Measurements from ENCODE around the gene RAE1. TPM values are rescaled to one million over a fixed set of nuclear protein-coding genes. Genes with fewer than 3 reads are reported as not detected.

The RAE1 gene
- total RNA-seq, 3 donors from 2014 or later, result 13.8 to 26.9 (median 17.4) TPM

DNA sequence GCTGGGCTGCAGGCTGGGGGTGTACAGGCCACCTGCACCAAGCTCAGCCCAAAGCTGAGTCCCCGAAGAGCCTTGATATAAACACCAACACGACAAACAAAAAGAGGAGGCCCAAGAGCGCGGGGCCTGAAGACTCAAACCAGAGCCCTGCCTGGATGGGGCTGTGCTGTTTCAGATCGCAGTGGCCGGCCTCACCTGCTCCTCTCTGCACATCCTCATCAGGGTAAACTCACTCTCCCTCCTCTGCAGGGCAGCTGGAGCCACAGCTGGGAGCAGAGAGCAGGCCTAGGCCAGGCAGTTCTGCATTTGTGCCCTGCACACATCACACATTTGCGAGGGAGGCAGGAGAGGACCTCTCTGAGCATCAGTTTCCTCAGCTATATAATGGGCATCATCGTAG, 36.4 kb downstream of the RAE1 start:
- Histone ChIP-seq H3K4me1 (peaks cover 0 to 9% of the 10 kb centered on the region in 2 donors), H3K27ac (no peak overlapping the region), H3K9me3 (no peaks in the 10 kb centered on the region), H3K36me3 (no peaks in the 10 kb centered on the region), H3K27me3 (no peaks in the 10 kb centered on the region), H3K4me3 (no peak overlapping the region)
- intact Hi-C loops (cut with DNase I; ENCODE audit: low total_unique reads), result no loop called here
- no peak for DNase-seq (ENCODE audit: low spot score in 2 of 2)
- TF ChIP-seq, protein P1, sequence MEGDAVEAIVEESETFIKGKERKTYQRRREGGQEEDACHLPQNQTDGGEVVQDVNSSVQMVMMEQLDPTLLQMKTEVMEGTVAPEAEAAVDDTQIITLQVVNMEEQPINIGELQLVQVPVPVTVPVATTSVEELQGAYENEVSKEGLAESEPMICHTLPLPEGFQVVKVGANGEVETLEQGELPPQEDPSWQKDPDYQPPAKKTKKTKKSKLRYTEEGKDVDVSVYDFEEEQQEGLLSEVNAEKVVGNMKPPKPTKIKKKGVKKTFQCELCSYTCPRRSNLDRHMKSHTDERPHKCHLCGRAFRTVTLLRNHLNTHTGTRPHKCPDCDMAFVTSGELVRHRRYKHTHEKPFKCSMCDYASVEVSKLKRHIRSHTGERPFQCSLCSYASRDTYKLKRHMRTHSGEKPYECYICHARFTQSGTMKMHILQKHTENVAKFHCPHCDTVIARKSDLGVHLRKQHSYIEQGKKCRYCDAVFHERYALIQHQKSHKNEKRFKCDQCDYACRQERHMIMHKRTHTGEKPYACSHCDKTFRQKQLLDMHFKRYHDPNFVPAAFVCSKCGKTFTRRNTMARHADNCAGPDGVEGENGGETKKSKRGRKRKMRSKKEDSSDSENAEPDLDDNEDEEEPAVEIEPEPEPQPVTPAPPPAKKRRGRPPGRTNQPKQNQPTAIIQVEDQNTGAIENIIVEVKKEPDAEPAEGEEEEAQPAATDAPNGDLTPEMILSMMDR (IDR thresholded peaks at IDR 0.05), result no peak
- TF ChIP-seq POLR2AphosphoS5 (IDR thresholded peaks at IDR 0.05) (no peak), POLR2A (IDR thresholded peaks at IDR 0.05) (no peak)

DNA sequence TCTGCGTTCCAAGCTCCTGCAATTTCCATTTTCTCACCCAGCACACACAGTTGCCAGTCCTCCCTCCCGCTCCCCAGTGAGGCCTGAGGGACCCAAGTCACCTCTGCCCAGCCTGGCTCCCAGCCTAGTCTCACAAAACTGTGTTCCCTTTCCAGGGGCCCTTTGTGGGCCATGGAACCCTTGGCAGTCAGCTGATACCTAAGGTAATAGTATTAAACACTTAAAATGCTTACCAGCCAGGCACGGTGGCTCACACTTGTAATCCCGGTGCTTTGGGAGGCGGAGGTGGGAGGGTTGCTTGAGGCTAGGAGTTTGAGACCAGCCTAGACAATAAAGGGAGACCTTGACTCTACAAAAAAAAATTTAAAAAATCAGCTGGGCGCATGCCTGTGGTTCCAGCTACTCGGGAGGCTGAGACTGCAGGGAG, 36.9 kb downstream of the RAE1 start:
- Histone ChIP-seq H3K9me3 (no peaks in the 10 kb centered on the region), H3K36me3 (no peaks in the 10 kb centered on the region), H3K4me3 (no peak overlapping the region), H3K27me3 (no peaks in the 10 kb centered on the region), H3K4me1 (peaks cover 0 to 9% of the 10 kb centered on the region in 2 donors), H3K27ac (no peak overlapping the region)
- no peak for DNase-seq (ENCODE audit: low spot score in 2 of 2)
- TF ChIP-seq, protein P1 (IDR thresholded peaks at IDR 0.05), result no peak
- TF ChIP-seq POLR2A (IDR thresholded peaks at IDR 0.05), result no peak
- TF ChIP-seq POLR2AphosphoS5 (IDR thresholded peaks at IDR 0.05), result no peak
- intact Hi-C loops (cut with DNase I; ENCODE audit: low total_unique reads), result no loop called here

DNA sequence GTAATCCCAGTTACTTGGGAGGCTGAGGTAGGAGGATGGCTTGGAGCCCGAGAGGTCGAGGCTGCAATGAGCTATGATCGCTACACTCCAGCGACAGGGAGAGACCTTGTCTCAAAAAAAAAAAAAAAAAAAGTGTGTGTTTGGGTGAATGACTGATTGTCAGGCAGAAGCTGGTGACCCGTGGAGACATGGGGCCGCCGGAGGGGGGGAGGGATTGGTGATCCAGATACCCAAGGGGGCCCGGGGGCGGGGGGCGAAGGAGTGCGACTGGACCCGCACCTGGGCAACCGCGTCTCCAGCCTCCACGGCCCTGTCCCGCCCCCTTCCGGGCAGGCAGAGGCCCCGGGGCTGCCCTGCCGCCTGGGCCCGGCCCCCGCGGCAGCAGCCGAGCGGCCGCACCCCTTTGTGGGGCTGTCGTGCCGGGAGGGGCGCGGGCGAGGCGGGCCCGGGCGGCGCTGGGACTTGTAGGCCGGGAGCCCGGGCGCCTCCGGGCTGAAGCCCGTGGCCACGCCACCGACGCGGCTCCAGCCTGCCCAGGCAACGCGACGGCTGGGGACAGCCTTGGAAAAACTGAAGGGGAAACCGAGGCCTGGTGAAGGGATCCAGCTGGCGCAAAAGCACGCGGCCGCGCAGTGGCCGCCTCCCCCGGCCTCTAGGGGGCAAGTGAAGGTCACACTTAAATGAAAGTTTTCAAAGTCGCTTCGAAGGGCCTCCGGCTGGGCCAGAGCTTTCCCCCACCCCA, 38.1 kb downstream of the RAE1 start:
- no peak for DNase-seq (ENCODE audit: low spot score in 2 of 2)
- intact Hi-C loops (cut with DNase I; ENCODE audit: low total_unique reads), result no loop called here
- Histone ChIP-seq H3K27me3 (no peaks in the 10 kb centered on the region), H3K4me1 (peaks cover 0 to 9% of the 10 kb centered on the region in 2 donors), H3K4me3 (peak overlapping the region; percentile 33 to 69 (median 47)), H3K27ac (peak overlapping the region; percentile 57 to 81), H3K9me3 (no peaks in the 10 kb centered on the region), H3K36me3 (no peaks in the 10 kb centered on the region)
- TF ChIP-seq, protein P1 (IDR thresholded peaks at IDR 0.05), result peak in 2 of 3 donors; percentile 39 to 47
- no peak for TF ChIP-seq POLR2AphosphoS5 (IDR thresholded peaks at IDR 0.05)

DNA sequence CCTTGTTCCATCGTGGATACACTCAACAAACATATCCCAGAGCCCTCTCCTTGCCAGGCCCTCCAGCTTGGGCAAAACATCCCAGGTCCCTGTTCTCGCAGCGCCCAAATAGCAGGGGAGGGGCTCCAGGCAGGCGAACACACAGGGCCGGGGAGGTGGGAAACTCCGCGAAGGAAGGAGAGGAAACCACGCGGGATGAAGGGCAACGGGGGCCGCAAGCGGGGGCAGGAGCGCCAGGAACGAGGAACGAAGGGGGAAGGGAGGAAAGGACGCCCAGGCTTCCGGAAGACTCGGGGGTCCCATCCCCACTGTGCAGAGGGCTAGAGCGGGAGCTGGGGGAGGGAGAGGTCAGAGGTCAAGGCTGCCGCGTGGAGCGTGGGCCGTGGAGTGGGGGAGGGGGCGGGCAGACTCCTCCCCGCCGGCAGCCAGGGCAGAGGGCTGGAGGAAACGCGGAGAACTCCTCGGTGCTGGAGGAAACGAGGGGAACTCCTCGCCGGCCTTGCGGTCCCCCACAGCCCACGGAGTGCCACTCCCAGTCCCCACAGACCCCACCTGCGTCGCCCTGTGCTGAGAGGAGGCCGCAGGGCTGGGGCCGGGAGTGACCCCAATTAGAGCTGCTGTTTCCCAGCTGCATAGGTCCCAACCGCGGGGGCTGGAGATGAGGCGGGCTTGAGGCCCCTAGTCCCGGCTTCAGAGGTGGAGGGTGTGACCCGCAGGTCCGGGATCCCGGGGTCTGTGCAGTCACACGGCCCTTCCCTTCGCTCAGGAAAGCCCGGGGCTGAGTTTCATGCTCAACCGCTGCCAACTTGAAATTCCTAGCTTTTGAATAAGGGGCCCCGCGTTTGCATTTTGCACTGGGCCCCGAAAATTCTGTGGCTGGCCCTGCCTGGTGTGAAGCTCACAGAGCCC, 38.9 kb downstream of the RAE1 start:
- intact Hi-C loops (cut with DNase I; ENCODE audit: low total_unique reads), result loop anchor here (10.0 kb wide), 1 partner anchor 105 kb away; no protein-coding TSS in a partner anchor
- no peaks in the 10 kb centered on the region for H3K27me3 ChIP-seq
- TF ChIP-seq POLR2AphosphoS5 (IDR thresholded peaks at IDR 0.05) (no peak), POLR2A (IDR thresholded peaks at IDR 0.05) (no peak)
- TF ChIP-seq, protein P1 (IDR thresholded peaks at IDR 0.05), result no peak
- peak overlapping the region; percentile 33 to 69 (median 47) for H3K4me3 ChIP-seq
- H3K27ac ChIP-seq, result peak overlapping the region; percentile 57 to 81
- no peaks in the 10 kb centered on the region for H3K9me3 ChIP-seq
- peaks cover 0 to 9% of the 10 kb centered on the region in 2 donors for H3K4me1 ChIP-seq
- no peaks in the 10 kb centered on the region for H3K36me3 ChIP-seq
- DNase-seq (ENCODE audit: low spot score in 2 of 2), result no peak

All from breast epithelium (tissue), 4 donors.